B cell (primary cell): ENCODE results near the gene PCDHGA5.

Experiments used
- CTCF ChIP-seq: fragments of 200-600 bp; IDR thresholded peaks from one replicate; pipeline ENCODE4 v1.8.0; 2022; ENCODE audit warnings: antibody characterized with exemption, mild to moderate bottlenecking
- EZH2 ChIP-seq: IDR thresholded peaks from 2 replicates; pipeline ENCODE4 v1.6.1; 2012; ENCODE audit warnings: borderline replicate concordance, low read depth, mild to moderate bottlenecking, moderate library complexity, low read length; ENCODE audit not compliant: insufficient read depth, poor library complexity, severe bottlenecking

GRCh38 chr5:141366016-141366896, 2.3 kb downstream of the PCDHGA5 start:
- TF ChIP-seq CTCF, result no peak
- TF ChIP-seq EZH2, result no peak
